ENCODE measurements around the gene ARID3C. TPM values are rescaled to one million over a fixed set of nuclear protein-coding genes. Genes with fewer than 3 reads are reported as not detected.
A peak's percentile ranks its signal among the peaks of the same experiment; 100 is the strongest.

The ARID3C gene
- not detected for total RNA-seq

- Histone ChIP-seq H3K27ac (no peak within 1 kb of the TSS), H3K36me3 (no peaks in the 10 kb centered on the region), H3K4me3 (peak within 1 kb of the TSS; percentile 27 to 33), H3K27me3 (peaks cover 18% of the 10 kb centered on the region), H3K4me1 (peaks cover 11% of the 10 kb centered on the region), H3K9me3 (no peaks in the 10 kb centered on the region)
- TF ChIP-seq, protein P1, sequence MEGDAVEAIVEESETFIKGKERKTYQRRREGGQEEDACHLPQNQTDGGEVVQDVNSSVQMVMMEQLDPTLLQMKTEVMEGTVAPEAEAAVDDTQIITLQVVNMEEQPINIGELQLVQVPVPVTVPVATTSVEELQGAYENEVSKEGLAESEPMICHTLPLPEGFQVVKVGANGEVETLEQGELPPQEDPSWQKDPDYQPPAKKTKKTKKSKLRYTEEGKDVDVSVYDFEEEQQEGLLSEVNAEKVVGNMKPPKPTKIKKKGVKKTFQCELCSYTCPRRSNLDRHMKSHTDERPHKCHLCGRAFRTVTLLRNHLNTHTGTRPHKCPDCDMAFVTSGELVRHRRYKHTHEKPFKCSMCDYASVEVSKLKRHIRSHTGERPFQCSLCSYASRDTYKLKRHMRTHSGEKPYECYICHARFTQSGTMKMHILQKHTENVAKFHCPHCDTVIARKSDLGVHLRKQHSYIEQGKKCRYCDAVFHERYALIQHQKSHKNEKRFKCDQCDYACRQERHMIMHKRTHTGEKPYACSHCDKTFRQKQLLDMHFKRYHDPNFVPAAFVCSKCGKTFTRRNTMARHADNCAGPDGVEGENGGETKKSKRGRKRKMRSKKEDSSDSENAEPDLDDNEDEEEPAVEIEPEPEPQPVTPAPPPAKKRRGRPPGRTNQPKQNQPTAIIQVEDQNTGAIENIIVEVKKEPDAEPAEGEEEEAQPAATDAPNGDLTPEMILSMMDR (IDR thresholded peaks at IDR 0.05) = no peak
- TF ChIP-seq POLR2A (IDR thresholded peaks at IDR 0.05) (no peak), POLR2AphosphoS5 (IDR thresholded peaks at IDR 0.05; ENCODE audit: insufficient read depth in 1 of 2, low read depth in 1 of 2) (no peak)
- no peak for DNase-seq (ENCODE audit: extremely low spot score in 2 of 2)
- intact Hi-C loops (cut with DNase I) = no loop called here
Measured at GRCh38 chr9:34628656-34629490, at the start of gene ARID3C. Gene ARID3C (minus strand): TSS chr9:34629066. CDS start chr9:34628014, 1,052 bp downstream.

DNA sequence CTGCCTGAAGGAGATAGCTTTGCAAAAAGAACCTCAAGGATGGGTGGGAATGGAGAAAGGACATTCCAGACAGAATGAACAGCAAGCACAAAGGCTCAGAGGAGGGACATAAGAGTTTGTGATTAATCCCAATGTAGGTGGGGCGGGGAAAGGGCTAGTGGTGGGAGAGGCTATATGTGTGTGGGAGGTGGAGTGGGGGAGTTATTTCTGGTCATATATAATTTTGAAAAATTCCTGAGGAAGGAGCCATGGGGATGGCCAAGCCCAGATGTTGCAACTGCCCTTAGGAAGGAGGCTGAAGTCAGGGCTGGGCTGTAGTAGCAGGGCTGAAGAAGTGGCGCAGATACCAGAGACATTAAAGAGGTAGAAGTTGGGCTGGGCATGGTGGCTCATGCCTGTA, 47.0 kb upstream of the ARID3C start:
- Histone ChIP-seq H3K27me3 (no peaks in the 10 kb centered on the region), H3K9me3 (no peaks in the 10 kb centered on the region), H3K36me3 (no peaks in the 10 kb centered on the region), H3K4me1 (no peaks in the 10 kb centered on the region), H3K27ac (no peak overlapping the region), H3K4me3 (no peak overlapping the region)
- intact Hi-C loops (cut with DNase I) = no loop called here
- no peak for DNase-seq (ENCODE audit: extremely low spot score in 2 of 2)
- TF ChIP-seq POLR2A (IDR thresholded peaks at IDR 0.05) (no peak), POLR2AphosphoS5 (IDR thresholded peaks at IDR 0.05; ENCODE audit: insufficient read depth in 1 of 2, low read depth in 1 of 2) (no peak)
- TF ChIP-seq, protein P1 (IDR thresholded peaks at IDR 0.05) = no peak

GRCh38 chr9:34675048-34675714, 46.3 kb upstream of the ARID3C start:
- Histone ChIP-seq H3K27me3 (no peaks in the 10 kb centered on the region), H3K9me3 (no peaks in the 10 kb centered on the region), H3K4me3 (no peak overlapping the region), H3K4me1 (no peaks in the 10 kb centered on the region), H3K36me3 (no peaks in the 10 kb centered on the region), H3K27ac (no peak overlapping the region)
- TF ChIP-seq POLR2A (IDR thresholded peaks at IDR 0.05) = no peak
- TF ChIP-seq, protein P1 (IDR thresholded peaks at IDR 0.05) = peak in 2 of 3 experiments; percentile 18 to 45
- DNase-seq (ENCODE audit: extremely low spot score in 2 of 2) = no peak
- intact Hi-C loops (cut with DNase I) = no loop called here

DNA sequence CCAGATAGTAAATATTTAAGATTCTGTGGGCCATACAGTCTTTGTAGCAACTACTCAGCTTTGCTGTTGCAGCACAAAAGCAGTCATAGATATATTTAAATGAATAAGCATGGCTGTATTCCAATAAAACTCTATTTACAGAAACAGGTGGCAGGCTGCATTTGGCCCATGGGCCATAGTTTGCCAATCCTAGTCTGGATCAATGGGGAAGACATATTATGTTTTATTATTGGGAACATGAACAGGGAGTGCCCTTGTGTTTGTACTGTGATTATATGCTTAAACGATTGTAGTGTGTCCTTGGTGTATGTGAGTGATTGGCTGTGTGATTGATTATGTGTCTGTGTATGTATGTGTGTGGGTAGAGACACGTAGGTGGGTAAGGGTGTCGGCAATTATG, 45.6 kb upstream of the ARID3C start:
- H3K27ac ChIP-seq = no peak overlapping the region
- H3K36me3 ChIP-seq = no peaks in the 10 kb centered on the region
- DNase-seq (ENCODE audit: extremely low spot score in 2 of 2) = no peak
- H3K4me3 ChIP-seq = no peak overlapping the region
- H3K27me3 ChIP-seq = no peaks in the 10 kb centered on the region
- no peaks in the 10 kb centered on the region for H3K4me1 ChIP-seq
- intact Hi-C loops (cut with DNase I) = no loop called here
- no peak for TF ChIP-seq POLR2A (IDR thresholded peaks at IDR 0.05)
- no peak for TF ChIP-seq POLR2AphosphoS5 (IDR thresholded peaks at IDR 0.05; ENCODE audit: insufficient read depth in 1 of 2, low read depth in 1 of 2)
- TF ChIP-seq, protein P1 (IDR thresholded peaks at IDR 0.05) = no peak
- no peaks in the 10 kb centered on the region for H3K9me3 ChIP-seq

- no peaks in the 10 kb centered on the region for H3K36me3 ChIP-seq
- no peak overlapping the region for H3K27ac ChIP-seq
- no peak for DNase-seq (ENCODE audit: extremely low spot score in 2 of 2)
- H3K4me3 ChIP-seq = no peak overlapping the region
- H3K4me1 ChIP-seq = peaks cover 14% of the 10 kb centered on the region
- TF ChIP-seq POLR2AphosphoS5 (IDR thresholded peaks at IDR 0.05; ENCODE audit: insufficient read depth in 1 of 2, low read depth in 1 of 2) (no peak), POLR2A (IDR thresholded peaks at IDR 0.05) (no peak)
- TF ChIP-seq, protein P1 (IDR thresholded peaks at IDR 0.05) = no peak
- H3K27me3 ChIP-seq = no peaks in the 10 kb centered on the region
- intact Hi-C loops (cut with DNase I) = no loop called here
- H3K9me3 ChIP-seq = no peaks in the 10 kb centered on the region
Measured at GRCh38 chr9:34671307-34671706, 42.4 kb upstream of the ARID3C start.

Data from vagina (tissue), 2 donors.